ENCODE data around the gene ZFAND2A. TPM values are rescaled to one million over a fixed set of nuclear protein-coding genes. Genes with fewer than 3 reads are reported as not detected.
"Not testable (repeated sequence)": the region's sequence is repeated elsewhere in the genome, so short reads cannot be mapped to it uniquely, and the experiment has no call there.

The ZFAND2A gene
- total RNA-seq = 14.3 and 24.7 TPM in 2 replicates

- peak; percentile 92 for DNase-seq (ENCODE audit: low read depth, low spot score)
Observed at GRCh38 chr7:1159891-1160669, at the start of gene ZFAND2A. TSS of gene ZFAND2A (minus strand) at chr7:1160196. CDS start at chr7:1158212, 1,984 bp downstream.

GRCh38 chr7:1209097-1209496 is 49.1 kb upstream of the ZFAND2A start:
- DNase-seq (ENCODE audit: low read depth, low spot score) = no peak

GRCh38 chr7:1205742-1206141 is 45.7 kb upstream of the ZFAND2A start:
- not testable (repeated sequence) for DNase-seq (ENCODE audit: low read depth, low spot score)

- DNase-seq (ENCODE audit: low read depth, low spot score) = no peak
Observed at GRCh38 chr7:1204460-1205140, 44.6 kb upstream of the ZFAND2A start.

- not testable (repeated sequence) for DNase-seq (ENCODE audit: low read depth, low spot score)
Observed at GRCh38 chr7:1202914-1203313, 42.9 kb upstream of the ZFAND2A start.

GRCh38 chr7:1201916-1202315 is 41.9 kb upstream of the ZFAND2A start:
- DNase-seq (ENCODE audit: low read depth, low spot score) = no peak

- DNase-seq (ENCODE audit: low read depth, low spot score) = no peak
Observed at GRCh38 chr7:1200045-1200444, 40.0 kb upstream of the ZFAND2A start.

GRCh38 chr7:1197997-1198625 is 38.1 kb upstream of the ZFAND2A start:
- DNase-seq (ENCODE audit: low read depth, low spot score) = no peak

GRCh38 chr7:1196950-1197349 is 37.0 kb upstream of the ZFAND2A start:
- DNase-seq (ENCODE audit: low read depth, low spot score) = no peak

GRCh38 chr7:1196441-1196840 is 36.4 kb upstream of the ZFAND2A start:
- not testable (repeated sequence) for DNase-seq (ENCODE audit: low read depth, low spot score)

- no peak for DNase-seq (ENCODE audit: low read depth, low spot score)
Observed at GRCh38 chr7:1193593-1194424, 33.8 kb upstream of the ZFAND2A start.

GRCh38 chr7:1192171-1192676 is 32.2 kb upstream of the ZFAND2A start:
- peak; percentile 69 for DNase-seq (ENCODE audit: low read depth, low spot score)

GRCh38 chr7:1189986-1190772 is 30.2 kb upstream of the ZFAND2A start:
- DNase-seq (ENCODE audit: low read depth, low spot score) = no peak

- no peak for DNase-seq (ENCODE audit: low read depth, low spot score)
Observed at GRCh38 chr7:1188720-1189294, 28.8 kb upstream of the ZFAND2A start.

- no peak for DNase-seq (ENCODE audit: low read depth, low spot score)
Observed at GRCh38 chr7:1187127-1187526, 27.1 kb upstream of the ZFAND2A start.

GRCh38 chr7:1181640-1182039 is 21.6 kb upstream of the ZFAND2A start:
- no peak for DNase-seq (ENCODE audit: low read depth, low spot score)

- no peak for DNase-seq (ENCODE audit: low read depth, low spot score)
Observed at GRCh38 chr7:1181031-1181430, 21.0 kb upstream of the ZFAND2A start.

- DNase-seq (ENCODE audit: low read depth, low spot score) = no peak
Observed at GRCh38 chr7:1176891-1177373, 16.9 kb upstream of the ZFAND2A start.

GRCh38 chr7:1175967-1176851 is 16.2 kb upstream of the ZFAND2A start:
- DNase-seq (ENCODE audit: low read depth, low spot score) = no peak
